GM13976 (cell line): ENCODE data around the gene PPIP5K2.

Experiments
- DNase-seq: peaks from one replicate; pipeline ENCODE4 v3.0.0; 2012; ENCODE audit warnings: low spot score
- in situ Hi-C: fragments of 300-500 bp; cut with MboI; formaldehyde crosslinking; loops from one replicate; pipeline ENCODE4 v1.12.0; 2022; ENCODE audit warnings: low sequenced_read_pairs, mixed read lengths, inconsistent platforms; ENCODE audit not compliant: unreplicated experiment
- TF ChIP-seq, protein P1 (sequence below): IDR thresholded peaks from 2 replicates; pipeline ENCODE4 v1.5.1; 2012; ENCODE audit warnings: borderline replicate concordance, mild to moderate bottlenecking; ENCODE audit not compliant: insufficient read depth; ENCODE audit errors: extremely low read depth, missing control alignments, control extremely low read depth

PPIP5K2 gene

DNA sequence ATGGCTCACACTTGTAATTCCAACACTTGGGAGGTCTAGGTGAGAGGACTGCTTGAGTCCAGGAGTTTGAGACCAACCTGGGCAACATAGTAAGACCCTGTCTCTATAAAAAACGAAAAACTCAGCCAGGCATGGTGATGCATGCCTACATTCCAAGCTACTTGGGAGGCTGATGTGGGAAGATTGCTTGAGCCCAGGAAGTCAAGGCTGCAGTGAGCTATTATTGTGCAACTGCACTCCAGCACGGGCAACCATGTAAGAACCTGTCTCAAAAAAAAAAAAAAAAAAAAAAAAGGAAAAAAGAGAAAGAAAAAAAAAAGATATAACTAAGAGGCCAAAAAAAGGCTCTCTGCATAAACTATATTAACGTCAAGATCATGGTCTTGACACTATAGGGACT, 27.4 kb upstream of the PPIP5K2 start:
- in situ Hi-C loops, result no loop called here
- DNase-seq, result no peak
- TF ChIP-seq, protein P1, sequence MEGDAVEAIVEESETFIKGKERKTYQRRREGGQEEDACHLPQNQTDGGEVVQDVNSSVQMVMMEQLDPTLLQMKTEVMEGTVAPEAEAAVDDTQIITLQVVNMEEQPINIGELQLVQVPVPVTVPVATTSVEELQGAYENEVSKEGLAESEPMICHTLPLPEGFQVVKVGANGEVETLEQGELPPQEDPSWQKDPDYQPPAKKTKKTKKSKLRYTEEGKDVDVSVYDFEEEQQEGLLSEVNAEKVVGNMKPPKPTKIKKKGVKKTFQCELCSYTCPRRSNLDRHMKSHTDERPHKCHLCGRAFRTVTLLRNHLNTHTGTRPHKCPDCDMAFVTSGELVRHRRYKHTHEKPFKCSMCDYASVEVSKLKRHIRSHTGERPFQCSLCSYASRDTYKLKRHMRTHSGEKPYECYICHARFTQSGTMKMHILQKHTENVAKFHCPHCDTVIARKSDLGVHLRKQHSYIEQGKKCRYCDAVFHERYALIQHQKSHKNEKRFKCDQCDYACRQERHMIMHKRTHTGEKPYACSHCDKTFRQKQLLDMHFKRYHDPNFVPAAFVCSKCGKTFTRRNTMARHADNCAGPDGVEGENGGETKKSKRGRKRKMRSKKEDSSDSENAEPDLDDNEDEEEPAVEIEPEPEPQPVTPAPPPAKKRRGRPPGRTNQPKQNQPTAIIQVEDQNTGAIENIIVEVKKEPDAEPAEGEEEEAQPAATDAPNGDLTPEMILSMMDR, result no peak

DNA sequence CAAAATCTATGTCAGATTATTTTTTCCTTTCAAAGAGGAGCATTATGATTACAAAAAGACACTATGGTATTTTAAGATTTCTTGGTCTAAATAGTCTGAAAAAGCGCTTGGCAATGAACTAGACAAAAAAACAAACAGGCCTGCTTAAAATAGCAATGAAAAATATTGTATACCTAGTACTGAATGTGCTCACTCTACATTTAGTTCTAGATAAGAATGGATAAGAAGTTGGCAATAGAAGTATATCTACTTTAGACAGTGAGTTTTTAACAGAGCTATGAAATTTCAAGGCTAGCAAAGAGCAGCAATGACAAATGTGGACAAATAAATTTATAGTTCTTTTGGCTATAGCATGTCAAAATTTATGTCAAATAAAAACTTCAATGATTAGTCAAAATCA, 26.4 kb upstream of the PPIP5K2 start:
- in situ Hi-C loops, result no loop called here
- TF ChIP-seq, protein P1, result no peak

DNA sequence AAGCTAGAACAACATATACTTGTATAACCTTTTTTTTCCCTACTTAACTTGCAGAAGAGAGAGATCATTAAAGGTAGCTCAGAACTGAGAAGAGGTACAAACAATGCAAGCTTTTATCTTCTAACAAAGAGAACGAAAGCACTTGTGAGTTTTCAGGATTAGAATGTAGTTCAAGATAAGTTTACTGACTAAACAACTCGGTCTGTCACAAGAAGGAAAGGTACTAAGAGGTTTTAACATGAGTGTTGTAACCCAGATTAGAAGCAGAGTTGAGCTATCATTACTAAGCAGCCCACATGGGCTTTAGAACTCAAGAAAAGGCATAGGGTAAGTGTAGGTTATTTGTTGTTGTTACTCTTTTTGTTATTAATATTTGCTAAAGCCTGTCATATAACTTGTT, 25.4 kb upstream of the PPIP5K2 start:
- in situ Hi-C loops, result no loop called here
- no peak for DNase-seq
- TF ChIP-seq, protein P1, result no peak

More for the DNA sequence above, 26.4 kb upstream of the PPIP5K2 start:
- DNase-seq, result no peak

DNA sequence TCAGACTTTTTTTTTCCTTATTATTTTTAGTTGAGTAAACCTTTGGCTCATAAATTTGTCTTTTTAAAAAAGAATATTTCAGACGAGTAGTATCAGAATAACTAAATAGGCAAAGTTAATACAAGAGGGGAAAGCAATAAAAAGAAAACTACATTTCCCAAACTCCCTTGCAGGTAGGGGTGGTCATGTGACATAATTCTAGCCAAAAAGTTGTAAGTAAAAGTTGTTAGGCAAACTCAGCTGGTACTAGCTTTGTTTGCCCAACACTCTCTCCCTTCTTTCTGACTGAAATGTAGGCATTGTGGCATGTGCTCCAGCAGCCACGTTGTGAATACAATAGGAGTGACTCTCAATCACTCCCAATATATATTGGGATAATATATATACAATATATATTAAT, 21.1 kb upstream of the PPIP5K2 start:
- in situ Hi-C loops, result no loop called here
- TF ChIP-seq, protein P1, result no peak
- DNase-seq, result no peak

DNA sequence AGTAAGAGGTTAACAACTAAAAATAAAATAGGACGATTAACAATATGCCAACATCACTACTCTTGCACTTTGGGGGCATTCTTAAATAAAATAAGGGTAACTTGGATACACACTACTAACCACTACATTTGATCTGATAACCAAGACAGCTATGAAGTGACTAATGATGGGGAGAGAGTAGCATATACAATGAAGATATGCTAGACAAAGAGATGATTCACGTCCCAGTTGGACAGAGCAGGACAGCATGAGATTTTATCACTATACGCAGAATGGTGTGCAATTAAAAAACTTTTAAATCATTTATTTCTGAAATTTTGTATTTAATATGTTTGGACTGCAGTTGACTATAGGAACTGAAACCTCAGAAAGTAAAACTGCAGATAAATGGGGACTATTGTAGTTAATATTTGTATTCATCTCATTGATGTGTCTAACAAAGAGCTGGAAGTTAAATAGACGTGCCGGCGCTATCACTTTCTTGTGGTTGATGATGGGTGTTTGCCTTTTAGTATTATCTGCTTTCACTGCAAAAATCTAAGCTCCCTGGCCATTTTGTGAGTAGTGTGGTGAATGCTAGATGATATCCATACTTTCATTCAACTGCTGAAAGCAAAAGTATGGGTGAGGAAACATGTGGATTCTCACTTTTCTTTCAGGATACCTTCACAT, 18.9 kb upstream of the PPIP5K2 start:
- TF ChIP-seq, protein P1, result no peak
- in situ Hi-C loops, result loop anchor here (25.0 kb wide), 1 partner anchor 314 kb away; no protein-coding TSS in a partner anchor
- no peak for DNase-seq

DNA sequence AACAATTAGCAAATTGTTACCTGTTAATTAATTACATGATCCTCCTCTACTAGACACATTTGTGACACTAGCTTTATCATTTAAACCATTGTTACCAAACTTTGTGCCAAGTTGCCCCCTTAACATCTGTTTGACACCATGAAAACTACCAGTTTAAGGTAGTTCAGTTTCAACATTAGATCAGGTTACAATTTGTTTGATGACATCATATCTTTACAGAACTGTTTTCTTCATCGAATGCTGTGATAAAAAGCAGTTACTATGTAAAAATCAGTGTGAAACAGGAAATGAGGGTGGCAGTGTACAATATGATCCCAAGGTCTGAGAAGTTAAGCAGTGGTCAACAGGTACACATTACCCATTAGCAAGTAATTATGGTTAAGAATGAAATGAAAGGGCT, 17.9 kb upstream of the PPIP5K2 start:
- DNase-seq, result no peak
- TF ChIP-seq, protein P1, result no peak
- in situ Hi-C loops, result loop anchor here (25.0 kb wide), 1 partner anchor 315 kb away; no protein-coding TSS in a partner anchor

DNA sequence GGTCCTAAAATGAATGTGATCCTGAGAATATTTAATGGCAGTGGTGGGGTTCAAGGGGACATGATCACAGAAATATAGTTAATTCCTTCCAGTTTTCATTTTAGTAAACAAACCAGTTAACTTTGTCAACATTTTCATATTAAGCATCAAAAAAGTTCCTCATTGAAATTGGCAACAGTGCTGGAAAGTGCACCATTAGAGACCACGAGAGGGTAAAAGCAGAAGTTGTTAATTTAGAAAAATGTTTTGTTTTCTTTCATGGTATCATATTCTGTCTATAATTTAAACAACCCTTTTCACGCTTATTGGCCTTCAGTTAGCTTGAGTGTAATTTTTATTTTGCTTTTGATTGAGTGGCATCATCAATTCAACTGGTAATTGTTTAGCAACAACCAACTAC, 12.0 kb upstream of the PPIP5K2 start:
- no peak for DNase-seq
- TF ChIP-seq, protein P1, result no peak
- in situ Hi-C loops, result loop anchor here (25.0 kb wide), 1 partner anchor 321 kb away; no protein-coding TSS in a partner anchor
